Measurements from ENCODE around the gene LCNL1. TPM values are rescaled to one million over a fixed set of nuclear protein-coding genes. Genes with fewer than 3 reads are reported as not detected.

The LCNL1 gene
- total and polyA plus RNA-seq, 2 of the 13 experiments (the other 11 are each of a cell fraction or from before 2014, with no cell fraction given), result not detected

DNA sequence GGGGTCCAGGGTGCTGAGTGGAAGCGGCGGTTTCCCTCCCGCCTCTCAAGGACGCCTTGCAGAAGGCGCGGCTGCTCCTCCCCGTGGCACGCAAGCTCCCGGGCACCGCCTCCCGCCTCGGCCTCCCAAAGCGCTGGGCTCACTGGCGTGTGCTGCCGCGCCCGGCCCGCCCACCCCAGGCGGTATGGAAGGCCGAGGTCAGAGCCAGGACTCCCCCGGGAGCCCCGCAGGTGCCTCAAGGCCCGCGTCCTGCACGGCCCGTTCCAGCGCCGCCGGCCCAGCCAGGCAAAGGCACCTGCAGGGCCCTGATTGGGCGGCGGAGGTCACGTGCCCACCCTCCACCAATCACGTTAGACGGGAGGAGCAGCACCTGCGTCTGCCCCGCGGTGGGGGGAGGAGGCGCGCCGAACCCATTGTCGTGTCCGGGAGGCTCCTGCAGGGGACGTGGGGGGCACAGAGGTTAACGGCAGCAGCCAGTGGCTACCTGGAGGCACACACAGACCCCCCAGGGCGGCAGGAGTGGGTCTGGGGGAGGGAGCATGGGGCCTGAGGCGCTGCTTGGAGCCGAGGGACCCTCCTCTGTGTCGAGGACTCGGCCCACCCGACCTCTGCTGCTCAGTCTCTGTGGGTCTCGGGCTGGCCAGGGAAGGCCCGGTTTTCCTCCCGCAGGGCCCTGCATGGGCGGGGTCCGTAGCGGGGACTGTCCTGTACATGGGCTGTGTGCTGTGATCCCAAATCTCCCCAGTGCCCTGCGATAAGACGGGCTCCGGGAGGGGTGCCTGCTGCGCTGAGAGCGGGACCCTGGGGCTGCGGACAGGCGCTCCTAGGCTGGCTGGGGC is 32.8 kb upstream of the LCNL1 start (continued):
- TF ChIP-seq GTF3A (CRISPR knock-in tag; conservative IDR thresholded peaks at IDR 0.05), result no peak
- TF ChIP-seq ATF7 (IDR thresholded peaks at IDR 0.05), result no peak
- no peak for TF ChIP-seq ATF7 (CRISPR knock-in tag; IDR thresholded peaks at IDR 0.05)
- no peak for TF ChIP-seq NAIF1 (CRISPR knock-in tag; IDR thresholded peaks at IDR 0.05; ENCODE audit: borderline replicate concordance)
- TF ChIP-seq, protein P1, sequence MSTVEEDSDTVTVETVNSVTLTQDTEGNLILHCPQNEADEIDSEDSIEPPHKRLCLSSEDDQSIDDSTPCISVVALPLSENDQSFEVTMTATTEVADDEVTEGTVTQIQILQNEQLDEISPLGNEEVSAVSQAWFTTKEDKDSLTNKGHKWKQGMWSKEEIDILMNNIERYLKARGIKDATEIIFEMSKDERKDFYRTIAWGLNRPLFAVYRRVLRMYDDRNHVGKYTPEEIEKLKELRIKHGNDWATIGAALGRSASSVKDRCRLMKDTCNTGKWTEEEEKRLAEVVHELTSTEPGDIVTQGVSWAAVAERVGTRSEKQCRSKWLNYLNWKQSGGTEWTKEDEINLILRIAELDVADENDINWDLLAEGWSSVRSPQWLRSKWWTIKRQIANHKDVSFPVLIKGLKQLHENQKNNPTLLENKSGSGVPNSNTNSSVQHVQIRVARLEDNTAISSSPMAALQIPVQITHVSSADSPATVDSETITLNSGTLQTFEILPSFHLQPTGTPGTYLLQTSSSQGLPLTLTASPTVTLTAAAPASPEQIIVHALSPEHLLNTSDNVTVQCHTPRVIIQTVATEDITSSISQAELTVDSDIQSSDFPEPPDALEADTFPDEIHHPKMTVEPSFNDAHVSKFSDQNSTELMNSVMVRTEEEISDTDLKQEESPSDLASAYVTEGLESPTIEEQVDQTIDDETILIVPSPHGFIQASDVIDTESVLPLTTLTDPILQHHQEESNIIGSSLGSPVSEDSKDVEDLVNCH (CRISPR knock-in tag; IDR thresholded peaks at IDR 0.05), result no peak
- TF ChIP-seq, protein P2, sequence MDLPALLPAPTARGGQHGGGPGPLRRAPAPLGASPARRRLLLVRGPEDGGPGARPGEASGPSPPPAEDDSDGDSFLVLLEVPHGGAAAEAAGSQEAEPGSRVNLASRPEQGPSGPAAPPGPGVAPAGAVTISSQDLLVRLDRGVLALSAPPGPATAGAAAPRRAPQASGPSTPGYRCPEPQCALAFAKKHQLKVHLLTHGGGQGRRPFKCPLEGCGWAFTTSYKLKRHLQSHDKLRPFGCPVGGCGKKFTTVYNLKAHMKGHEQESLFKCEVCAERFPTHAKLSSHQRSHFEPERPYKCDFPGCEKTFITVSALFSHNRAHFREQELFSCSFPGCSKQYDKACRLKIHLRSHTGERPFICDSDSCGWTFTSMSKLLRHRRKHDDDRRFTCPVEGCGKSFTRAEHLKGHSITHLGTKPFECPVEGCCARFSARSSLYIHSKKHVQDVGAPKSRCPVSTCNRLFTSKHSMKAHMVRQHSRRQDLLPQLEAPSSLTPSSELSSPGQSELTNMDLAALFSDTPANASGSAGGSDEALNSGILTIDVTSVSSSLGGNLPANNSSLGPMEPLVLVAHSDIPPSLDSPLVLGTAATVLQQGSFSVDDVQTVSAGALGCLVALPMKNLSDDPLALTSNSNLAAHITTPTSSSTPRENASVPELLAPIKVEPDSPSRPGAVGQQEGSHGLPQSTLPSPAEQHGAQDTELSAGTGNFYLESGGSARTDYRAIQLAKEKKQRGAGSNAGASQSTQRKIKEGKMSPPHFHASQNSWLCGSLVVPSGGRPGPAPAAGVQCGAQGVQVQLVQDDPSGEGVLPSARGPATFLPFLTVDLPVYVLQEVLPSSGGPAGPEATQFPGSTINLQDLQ (CRISPR knock-in tag; IDR thresholded peaks at IDR 0.05), result no peak
- TF ChIP-seq MIXL1 (CRISPR knock-in tag; IDR thresholded peaks at IDR 0.05), result no peak
- TF ChIP-seq, protein P3, sequence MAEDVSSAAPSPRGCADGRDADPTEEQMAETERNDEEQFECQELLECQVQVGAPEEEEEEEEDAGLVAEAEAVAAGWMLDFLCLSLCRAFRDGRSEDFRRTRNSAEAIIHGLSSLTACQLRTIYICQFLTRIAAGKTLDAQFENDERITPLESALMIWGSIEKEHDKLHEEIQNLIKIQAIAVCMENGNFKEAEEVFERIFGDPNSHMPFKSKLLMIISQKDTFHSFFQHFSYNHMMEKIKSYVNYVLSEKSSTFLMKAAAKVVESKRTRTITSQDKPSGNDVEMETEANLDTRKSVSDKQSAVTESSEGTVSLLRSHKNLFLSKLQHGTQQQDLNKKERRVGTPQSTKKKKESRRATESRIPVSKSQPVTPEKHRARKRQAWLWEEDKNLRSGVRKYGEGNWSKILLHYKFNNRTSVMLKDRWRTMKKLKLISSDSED (CRISPR knock-in tag; IDR thresholded peaks at IDR 0.05), result no peak
- TF ChIP-seq ZNF205 (CRISPR knock-in tag; IDR thresholded peaks at IDR 0.05), result no peak; the same call in 1 of the 2 replicates
- peak; percentile 33 for TF ChIP-seq POGZ (CRISPR knock-in tag; IDR thresholded peaks at IDR 0.05)
- peak; percentile 81 for TF ChIP-seq POLR2AphosphoS5 (IDR thresholded peaks at IDR 0.05; ENCODE audit: low read depth, low read length)
- TF ChIP-seq PCBP1 (IDR thresholded peaks at IDR 0.05; ENCODE audit: borderline replicate concordance, low read depth, low read length), result 0 out of 2 replicates have a peak, but pooled peaks have one; percentile 85
- TF ChIP-seq SCMH1 (CRISPR knock-in tag; IDR thresholded peaks at IDR 0.05; ENCODE audit: borderline replicate concordance), result no peak
- TF ChIP-seq, protein P4, sequence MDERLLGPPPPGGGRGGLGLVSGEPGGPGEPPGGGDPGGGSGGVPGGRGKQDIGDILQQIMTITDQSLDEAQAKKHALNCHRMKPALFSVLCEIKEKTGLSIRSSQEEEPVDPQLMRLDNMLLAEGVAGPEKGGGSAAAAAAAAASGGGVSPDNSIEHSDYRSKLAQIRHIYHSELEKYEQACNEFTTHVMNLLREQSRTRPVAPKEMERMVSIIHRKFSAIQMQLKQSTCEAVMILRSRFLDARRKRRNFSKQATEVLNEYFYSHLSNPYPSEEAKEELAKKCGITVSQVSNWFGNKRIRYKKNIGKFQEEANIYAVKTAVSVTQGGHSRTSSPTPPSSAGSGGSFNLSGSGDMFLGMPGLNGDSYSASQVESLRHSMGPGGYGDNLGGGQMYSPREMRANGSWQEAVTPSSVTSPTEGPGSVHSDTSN (CRISPR knock-in tag; IDR thresholded peaks at IDR 0.05), result no peak
- TF ChIP-seq, protein P5, sequence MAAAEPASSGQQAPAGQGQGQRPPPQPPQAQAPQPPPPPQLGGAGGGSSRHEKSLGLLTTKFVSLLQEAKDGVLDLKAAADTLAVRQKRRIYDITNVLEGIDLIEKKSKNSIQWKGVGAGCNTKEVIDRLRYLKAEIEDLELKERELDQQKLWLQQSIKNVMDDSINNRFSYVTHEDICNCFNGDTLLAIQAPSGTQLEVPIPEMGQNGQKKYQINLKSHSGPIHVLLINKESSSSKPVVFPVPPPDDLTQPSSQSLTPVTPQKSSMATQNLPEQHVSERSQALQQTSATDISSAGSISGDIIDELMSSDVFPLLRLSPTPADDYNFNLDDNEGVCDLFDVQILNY (CRISPR knock-in tag; conservative IDR thresholded peaks at IDR 0.05), result no peak
- no peak; a peak in 1 of 4 replicates for TF ChIP-seq EP300 (IDR thresholded peaks at IDR 0.05; ENCODE audit: low read depth in 2 of 2, low read length in 2 of 2)
- peak; percentile 29; the same call in 1 of the 2 replicates for TF ChIP-seq EP300 (CRISPR knock-in tag; IDR thresholded peaks at IDR 0.05; ENCODE audit: borderline replicate concordance)
- no peak for TF ChIP-seq GATAD2A (CRISPR knock-in tag; IDR thresholded peaks at IDR 0.05)
- no peak for TF ChIP-seq PAF1 (CRISPR knock-in tag; IDR thresholded peaks at IDR 0.05)
